ENCODE results near the gene TRPV3.
"Not testable (repeated sequence)": the region's sequence is repeated elsewhere in the genome, so short reads cannot be mapped to it uniquely, and the experiment has no call there.

Gene TRPV3

DNA sequence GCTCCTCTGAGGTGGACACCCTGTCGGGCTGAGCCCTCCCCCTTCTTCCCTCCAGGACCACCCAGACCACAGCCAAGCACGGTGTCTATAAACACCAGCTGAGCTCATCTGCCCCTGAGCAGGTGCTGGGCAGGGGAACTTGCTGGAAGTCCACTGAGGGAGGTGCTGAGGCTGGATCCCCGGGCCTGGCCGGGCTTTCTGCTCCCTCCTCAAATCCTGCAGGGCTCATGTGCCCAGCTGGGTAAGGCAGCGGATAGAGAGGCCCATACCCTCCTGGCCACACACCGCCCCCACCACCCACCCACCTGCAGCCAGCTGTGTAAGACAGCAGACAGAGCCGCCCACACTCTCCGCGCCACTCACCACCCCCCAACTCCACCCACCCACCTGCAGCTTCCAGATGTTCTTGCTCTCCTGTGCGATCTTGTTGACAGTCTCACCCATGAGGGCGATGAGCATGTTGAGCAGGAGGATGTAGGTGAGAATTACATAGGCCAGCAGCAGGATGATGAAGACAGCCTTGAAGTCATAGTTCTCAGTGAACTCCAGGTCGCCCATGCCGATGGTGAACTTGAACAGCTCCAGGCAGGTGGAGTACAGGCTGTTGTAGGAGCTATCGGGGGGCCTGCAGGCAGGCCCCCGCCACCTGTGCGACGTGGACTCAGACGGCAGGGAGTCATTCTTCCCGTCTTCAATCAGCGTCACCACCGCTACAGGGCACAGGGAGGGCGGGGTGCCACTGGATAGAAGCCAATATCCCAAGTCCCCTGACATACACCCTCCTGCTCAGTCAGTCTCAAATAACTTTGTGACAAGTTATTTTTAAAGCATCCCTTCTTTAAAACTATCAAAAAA, 15.9 kb upstream of the TRPV3 start:
- TF ChIP-seq, protein P1, sequence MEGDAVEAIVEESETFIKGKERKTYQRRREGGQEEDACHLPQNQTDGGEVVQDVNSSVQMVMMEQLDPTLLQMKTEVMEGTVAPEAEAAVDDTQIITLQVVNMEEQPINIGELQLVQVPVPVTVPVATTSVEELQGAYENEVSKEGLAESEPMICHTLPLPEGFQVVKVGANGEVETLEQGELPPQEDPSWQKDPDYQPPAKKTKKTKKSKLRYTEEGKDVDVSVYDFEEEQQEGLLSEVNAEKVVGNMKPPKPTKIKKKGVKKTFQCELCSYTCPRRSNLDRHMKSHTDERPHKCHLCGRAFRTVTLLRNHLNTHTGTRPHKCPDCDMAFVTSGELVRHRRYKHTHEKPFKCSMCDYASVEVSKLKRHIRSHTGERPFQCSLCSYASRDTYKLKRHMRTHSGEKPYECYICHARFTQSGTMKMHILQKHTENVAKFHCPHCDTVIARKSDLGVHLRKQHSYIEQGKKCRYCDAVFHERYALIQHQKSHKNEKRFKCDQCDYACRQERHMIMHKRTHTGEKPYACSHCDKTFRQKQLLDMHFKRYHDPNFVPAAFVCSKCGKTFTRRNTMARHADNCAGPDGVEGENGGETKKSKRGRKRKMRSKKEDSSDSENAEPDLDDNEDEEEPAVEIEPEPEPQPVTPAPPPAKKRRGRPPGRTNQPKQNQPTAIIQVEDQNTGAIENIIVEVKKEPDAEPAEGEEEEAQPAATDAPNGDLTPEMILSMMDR (IDR thresholded peaks at IDR 0.05; ENCODE audit: low read depth, low read length): no peak
- DNase-seq (ENCODE audit: extremely low read depth, low read depth): no peak

GRCh38 chr17:3572231-3572630, 14.6 kb upstream of the TRPV3 start:
- no peak for DNase-seq (ENCODE audit: extremely low read depth, low read depth)
- TF ChIP-seq, protein P1 (IDR thresholded peaks at IDR 0.05; ENCODE audit: low read depth, low read length): no peak

DNA sequence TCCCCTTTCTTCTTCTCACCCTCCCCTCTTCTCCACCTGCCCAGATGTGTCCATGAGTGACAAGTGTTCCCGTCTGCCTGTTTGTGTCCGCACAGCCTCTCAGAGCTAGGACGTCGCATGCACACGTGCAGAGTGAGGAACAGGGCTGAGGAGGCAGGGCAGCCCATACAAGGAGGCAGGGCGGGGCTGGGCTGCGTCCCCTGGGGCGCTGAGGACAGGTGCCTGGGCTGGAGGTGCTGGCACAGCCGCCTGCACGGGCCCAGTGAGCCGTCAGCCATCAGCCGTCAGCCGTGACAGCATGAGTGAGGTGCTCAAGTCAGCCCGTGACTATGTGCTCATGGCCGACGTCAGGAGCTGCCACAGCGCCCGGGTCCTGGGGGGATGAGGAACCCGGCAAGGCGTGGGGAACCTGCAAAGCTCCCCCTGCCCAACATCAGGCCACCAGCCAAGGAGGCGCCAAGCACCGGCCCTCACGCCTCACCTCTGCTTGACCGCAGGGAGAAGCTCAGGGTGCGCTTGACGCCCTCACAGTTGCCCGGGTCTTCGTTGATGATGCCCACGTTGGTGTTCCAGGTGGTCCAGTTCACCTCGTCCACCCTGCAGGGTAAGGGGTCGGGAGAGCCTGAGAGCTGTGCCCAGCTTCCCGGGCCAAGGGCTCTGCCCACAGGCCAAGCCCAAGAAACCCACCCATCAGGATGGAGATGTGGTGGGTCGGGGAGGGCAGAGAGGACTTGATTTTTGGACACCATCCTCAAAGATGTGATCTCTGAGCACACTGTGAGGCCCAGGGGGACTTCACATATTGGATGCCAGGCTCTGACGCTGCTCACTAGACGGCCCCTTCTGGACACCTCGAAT, 13.7 kb upstream of the TRPV3 start:
- TF ChIP-seq, protein P1 (IDR thresholded peaks at IDR 0.05; ENCODE audit: low read depth, low read length): no peak

DNA sequence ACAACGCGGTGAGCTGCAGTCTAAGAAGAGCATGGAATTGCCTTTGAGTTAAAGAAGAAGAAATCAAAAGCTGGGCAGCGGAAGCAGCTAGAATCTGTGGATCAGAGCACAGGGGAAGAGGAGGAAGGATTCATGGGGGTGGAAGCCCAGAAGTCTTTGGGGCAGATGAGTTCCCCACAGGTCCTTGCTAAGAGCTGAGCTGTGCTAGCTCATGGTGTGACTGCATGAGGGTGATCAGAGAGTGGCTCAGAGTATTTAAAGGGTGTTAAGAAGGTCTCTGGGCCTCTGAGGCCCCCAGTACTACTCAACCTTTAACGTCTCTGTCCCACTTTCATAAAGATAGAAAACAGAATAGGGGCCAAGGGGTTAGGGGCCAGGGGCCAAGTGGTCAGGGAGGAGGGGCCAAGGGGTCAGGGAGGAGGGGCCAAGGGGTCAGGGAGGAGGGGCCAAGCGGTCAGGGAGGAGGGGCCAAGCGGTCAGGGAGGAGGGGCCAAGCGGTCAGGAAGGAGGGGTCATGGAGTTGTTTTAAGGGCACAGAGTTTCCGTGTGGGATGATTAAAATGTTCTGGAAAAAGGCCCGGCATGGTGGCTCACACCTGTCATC, 12.0 kb upstream of the TRPV3 start:
- no peak for DNase-seq (ENCODE audit: extremely low read depth, low read depth)

More for the DNA sequence above, 13.7 kb upstream of the TRPV3 start:
- no peak for DNase-seq (ENCODE audit: extremely low read depth, low read depth)

DNA sequence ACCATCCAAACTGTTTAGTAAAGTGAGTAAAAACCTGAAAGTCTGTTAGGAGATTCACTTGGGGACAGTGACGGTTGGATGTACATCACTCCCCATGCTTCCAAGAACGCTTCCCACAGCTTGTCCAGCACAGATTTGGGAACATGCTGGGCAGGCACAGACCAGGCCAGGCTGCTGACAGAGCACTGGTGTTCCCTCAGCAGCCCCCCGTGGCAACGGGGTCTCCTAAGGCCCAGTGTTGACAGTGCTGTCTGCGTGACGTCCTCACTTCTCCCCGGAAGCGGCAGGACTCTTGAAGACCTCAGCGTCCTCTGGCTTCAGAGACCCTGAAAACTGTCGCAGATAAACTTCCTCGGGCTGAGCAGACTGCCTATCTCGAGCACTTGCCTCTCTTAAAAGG, 8.9 kb upstream of the TRPV3 start:
- TF ChIP-seq, protein P1 (IDR thresholded peaks at IDR 0.05; ENCODE audit: low read depth, low read length): no peak
- DNase-seq (ENCODE audit: extremely low read depth, low read depth): no peak

More for the DNA sequence above, 12.0 kb upstream of the TRPV3 start:
- TF ChIP-seq, protein P1 (IDR thresholded peaks at IDR 0.05; ENCODE audit: low read depth, low read length): no peak

DNA sequence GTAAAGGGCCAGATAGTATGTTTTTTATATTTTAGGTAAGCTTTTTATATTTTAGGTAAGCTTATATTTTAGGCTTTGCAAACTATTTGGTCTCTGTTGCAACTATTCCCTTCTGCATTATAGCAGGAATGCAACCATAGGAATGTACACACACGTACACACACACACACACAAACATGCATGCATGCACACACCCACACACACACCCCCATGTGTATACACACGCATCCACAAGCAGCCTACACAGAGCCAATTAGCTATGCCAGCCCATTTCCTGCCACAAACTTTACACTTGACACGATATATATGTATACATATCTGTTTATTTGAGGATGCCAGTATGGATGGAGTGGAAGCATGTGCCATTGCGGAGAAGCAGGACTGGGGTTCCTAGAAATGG, 7.5 kb upstream of the TRPV3 start:
- DNase-seq (ENCODE audit: extremely low read depth, low read depth): no peak
- TF ChIP-seq, protein P1 (IDR thresholded peaks at IDR 0.05; ENCODE audit: low read depth, low read length): no peak

DNA sequence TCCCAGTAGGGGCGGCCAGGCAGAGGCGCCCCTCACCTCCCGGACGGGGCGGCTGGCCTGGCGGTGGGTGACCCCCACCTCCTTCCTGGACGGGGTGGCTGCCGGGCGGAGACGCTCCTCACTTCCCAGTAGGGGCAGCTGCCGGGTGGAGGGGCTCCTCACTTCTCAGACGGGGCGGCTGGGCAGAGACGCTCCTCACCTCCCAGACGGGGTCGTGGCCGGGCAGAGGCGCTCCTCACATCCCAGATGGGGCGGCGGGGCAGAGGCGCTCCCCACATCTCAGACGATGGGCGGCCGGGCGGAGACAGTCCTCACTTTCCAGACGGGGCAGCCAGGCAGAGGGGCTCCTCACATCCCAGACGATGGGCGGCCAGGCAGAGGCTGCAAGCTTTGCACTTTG, 6.6 kb upstream of the TRPV3 start:
- not testable (repeated sequence) for DNase-seq (ENCODE audit: extremely low read depth, low read depth)
